ENCODE results near the gene ABCA4.
A peak's percentile ranks its signal among the peaks of the same experiment; 100 is the strongest.

The ABCA4 gene

GRCh38 chr1:94014635-94015488 lies 106.1 kb downstream of the ABCA4 start:
- Histone ChIP-seq H3K9ac (ENCODE audit: low read length) (no peak overlapping the region), H4K91ac (ENCODE audit: low read depth, low read length) (no peak overlapping the region), H3K9me3 (ENCODE audit: insufficient read depth, low read depth, low read length) (peaks cover 5% of the 10 kb centered on the region), H3K4me2 (ENCODE audit: low read length) (no peak overlapping the region), H3K18ac (ENCODE audit: low read length) (no peak overlapping the region), H2AFZ (ENCODE audit: insufficient read depth, low read length, poor library complexity) (no peak overlapping the region), H3K23ac (ENCODE audit: low read length) (no peak overlapping the region), H3K79me1 (ENCODE audit: low read length) (no peaks in the 10 kb centered on the region), H2BK5ac (ENCODE audit: low read depth, low read length, poor library complexity) (no peak overlapping the region), H3K4me1 (ENCODE audit: control insufficient read depth in 1 of 2, insufficient read depth in 2 of 2, low read length in 2 of 2) (peaks cover 11 to 20% of the 10 kb centered on the region in 2 experiments), H3K36me3 (ENCODE audit: control insufficient read depth in 1 of 2, insufficient read depth in 2 of 2, low read length in 2 of 2) (peaks cover 1 to 4% of the 10 kb centered on the region in 2 experiments), H3K79me2 (ENCODE audit: control insufficient read depth, insufficient read depth, low read length, poor library complexity) (no peaks in the 10 kb centered on the region), H3K14ac (ENCODE audit: low read length) (no peak overlapping the region), H2BK12ac (ENCODE audit: low read length) (no peak overlapping the region), H3K4me3 (ENCODE audit: low read depth, low read length) (no peak overlapping the region), H2AK5ac (ENCODE audit: low read length) (no peak overlapping the region), H3K27me3 (ENCODE audit: insufficient read depth, low read length) (no peaks in the 10 kb centered on the region), H2BK120ac (ENCODE audit: insufficient read depth, low read length, poor library complexity) (no peak overlapping the region), H3K4ac (ENCODE audit: low read depth, low read length) (no peak overlapping the region), H4K12ac (ENCODE audit: low read depth, low read length) (no peak overlapping the region), H4K8ac (ENCODE audit: low read depth, low read length) (no peak overlapping the region), H3K27ac (ENCODE audit: low read depth, low read length) (no peak overlapping the region)
- DNase-seq = no peak
- no CpG with 5 or more reads among the region's 6 CpGs for WGBS (ENCODE audit: extremely low coverage, insufficient coverage, insufficient read length)

GRCh38 chr1:94014087-94014486 lies 106.9 kb downstream of the ABCA4 start:
- H3K27me3 ChIP-seq (ENCODE audit: insufficient read depth, low read length) = no peaks in the 10 kb centered on the region
- no peak overlapping the region for H4K8ac ChIP-seq (ENCODE audit: low read depth, low read length)
- no peak overlapping the region for H3K14ac ChIP-seq (ENCODE audit: low read length)
- H3K4me1 ChIP-seq (ENCODE audit: control insufficient read depth in 1 of 2, insufficient read depth in 2 of 2, low read length in 2 of 2) = peaks cover 11 to 20% of the 10 kb centered on the region in 2 experiments
- no peak overlapping the region for H2BK12ac ChIP-seq (ENCODE audit: low read length)
- H4K91ac ChIP-seq (ENCODE audit: low read depth, low read length) = no peak overlapping the region
- H3K9ac ChIP-seq (ENCODE audit: low read length) = no peak overlapping the region
- H3K4me2 ChIP-seq (ENCODE audit: low read length) = no peak overlapping the region
- H3K23ac ChIP-seq (ENCODE audit: low read length) = no peak overlapping the region
- no peak overlapping the region for H2AFZ ChIP-seq (ENCODE audit: insufficient read depth, low read length, poor library complexity)
- no peak overlapping the region for H3K4ac ChIP-seq (ENCODE audit: low read depth, low read length)
- no peak overlapping the region for H3K4me3 ChIP-seq (ENCODE audit: low read depth, low read length)
- H3K18ac ChIP-seq (ENCODE audit: low read length) = no peak overlapping the region
- 67% methylated on average over 2 of the region's 6 CpGs for whole genome bisulfite sequencing (ENCODE audit: extremely low coverage, insufficient coverage, insufficient read length)
- no peak overlapping the region for H2BK120ac ChIP-seq (ENCODE audit: insufficient read depth, low read length, poor library complexity)
- peaks cover 0 to under 1% of the 10 kb centered on the region in 2 experiments for H3K36me3 ChIP-seq (ENCODE audit: control insufficient read depth in 1 of 2, insufficient read depth in 2 of 2, low read length in 2 of 2)
- no peaks in the 10 kb centered on the region for H3K79me1 ChIP-seq (ENCODE audit: low read length)
- no peak overlapping the region for H4K12ac ChIP-seq (ENCODE audit: low read depth, low read length)
- H2BK5ac ChIP-seq (ENCODE audit: low read depth, low read length, poor library complexity) = no peak overlapping the region
- no peaks in the 10 kb centered on the region for H3K79me2 ChIP-seq (ENCODE audit: control insufficient read depth, insufficient read depth, low read length, poor library complexity)
- no peak overlapping the region for H3K27ac ChIP-seq (ENCODE audit: low read depth, low read length)
- no peak for DNase-seq
- no peak overlapping the region for H2AK5ac ChIP-seq (ENCODE audit: low read length)
- H3K9me3 ChIP-seq (ENCODE audit: insufficient read depth, low read depth, low read length) = peaks cover 5% of the 10 kb centered on the region

- Histone ChIP-seq H3K4me1 (ENCODE audit: control insufficient read depth in 1 of 2, insufficient read depth in 2 of 2, low read length in 2 of 2) (peaks cover 11 to 20% of the 10 kb centered on the region in 2 experiments), H3K9me3 (ENCODE audit: insufficient read depth, low read depth, low read length) (peaks cover 5% of the 10 kb centered on the region), H2BK5ac (ENCODE audit: low read depth, low read length, poor library complexity) (no peak overlapping the region)
Observed at GRCh38 chr1:94013367-94013878, 107.5 kb downstream of the ABCA4 start.

GRCh38 chr1:94012708-94013366 lies 108.1 kb downstream of the ABCA4 start:
- Histone ChIP-seq H2BK120ac (ENCODE audit: insufficient read depth, low read length, poor library complexity) (no peak overlapping the region), H2BK12ac (ENCODE audit: low read length) (peak overlapping the region; percentile 33), H3K4me2 (ENCODE audit: low read length) (no peak overlapping the region), H2BK5ac (ENCODE audit: low read depth, low read length, poor library complexity) (no peak overlapping the region), H2AK5ac (ENCODE audit: low read length) (no peak overlapping the region), H3K4ac (ENCODE audit: low read depth, low read length) (no peak overlapping the region), H3K79me2 (ENCODE audit: control insufficient read depth, insufficient read depth, low read length, poor library complexity) (no peaks in the 10 kb centered on the region), H3K18ac (ENCODE audit: low read length) (no peak overlapping the region), H3K14ac (ENCODE audit: low read length) (no peak overlapping the region), H3K27ac (ENCODE audit: low read depth, low read length) (no peak overlapping the region), H4K8ac (ENCODE audit: low read depth, low read length) (no peak overlapping the region), H3K4me3 (ENCODE audit: low read depth, low read length) (no peak overlapping the region), H3K23ac (ENCODE audit: low read length) (no peak overlapping the region), H3K4me1 (ENCODE audit: control insufficient read depth in 1 of 2, insufficient read depth in 2 of 2, low read length in 2 of 2) (peaks cover 11 to 20% of the 10 kb centered on the region in 2 experiments), H2AFZ (ENCODE audit: insufficient read depth, low read length, poor library complexity) (no peak overlapping the region), H3K36me3 (ENCODE audit: control insufficient read depth in 1 of 2, insufficient read depth in 2 of 2, low read length in 2 of 2) (no peaks in the 10 kb centered on the region), H3K9ac (ENCODE audit: low read length) (no peak overlapping the region), H4K12ac (ENCODE audit: low read depth, low read length) (no peak overlapping the region), H3K27me3 (ENCODE audit: insufficient read depth, low read length) (no peaks in the 10 kb centered on the region), H4K91ac (ENCODE audit: low read depth, low read length) (no peak overlapping the region), H3K79me1 (ENCODE audit: low read length) (no peaks in the 10 kb centered on the region), H3K9me3 (ENCODE audit: insufficient read depth, low read depth, low read length) (peaks cover 5% of the 10 kb centered on the region)
- WGBS (ENCODE audit: extremely low coverage, insufficient coverage, insufficient read length) = no CpG with 5 or more reads among the region's 19 CpGs
- DNase-seq = no peak

More at GRCh38 chr1:94013367-94013878, 107.5 kb downstream of the ABCA4 start:
- H2BK120ac ChIP-seq (ENCODE audit: insufficient read depth, low read length, poor library complexity) = no peak overlapping the region
- no CpG with 5 or more reads among the region's 8 CpGs for WGBS (ENCODE audit: extremely low coverage, insufficient coverage, insufficient read length)
- no peak overlapping the region for H3K4me3 ChIP-seq (ENCODE audit: low read depth, low read length)
- H3K4ac ChIP-seq (ENCODE audit: low read depth, low read length) = no peak overlapping the region
- DNase-seq = no peak
- H2AFZ ChIP-seq (ENCODE audit: insufficient read depth, low read length, poor library complexity) = no peak overlapping the region
- H4K8ac ChIP-seq (ENCODE audit: low read depth, low read length) = no peak overlapping the region
- H3K27me3 ChIP-seq (ENCODE audit: insufficient read depth, low read length) = no peaks in the 10 kb centered on the region
- H4K12ac ChIP-seq (ENCODE audit: low read depth, low read length) = no peak overlapping the region
- no peaks in the 10 kb centered on the region for H3K79me2 ChIP-seq (ENCODE audit: control insufficient read depth, insufficient read depth, low read length, poor library complexity)
- H3K36me3 ChIP-seq (ENCODE audit: control insufficient read depth in 1 of 2, insufficient read depth in 2 of 2, low read length in 2 of 2) = no peaks in the 10 kb centered on the region
- H2BK12ac ChIP-seq (ENCODE audit: low read length) = no peak overlapping the region
- no peak overlapping the region for H2AK5ac ChIP-seq (ENCODE audit: low read length)
- no peaks in the 10 kb centered on the region for H3K79me1 ChIP-seq (ENCODE audit: low read length)
- H3K14ac ChIP-seq (ENCODE audit: low read length) = no peak overlapping the region
- H3K27ac ChIP-seq (ENCODE audit: low read depth, low read length) = no peak overlapping the region
- no peak overlapping the region for H3K9ac ChIP-seq (ENCODE audit: low read length)
- H3K23ac ChIP-seq (ENCODE audit: low read length) = no peak overlapping the region
- H4K91ac ChIP-seq (ENCODE audit: low read depth, low read length) = no peak overlapping the region
- H3K18ac ChIP-seq (ENCODE audit: low read length) = no peak overlapping the region
- H3K4me2 ChIP-seq (ENCODE audit: low read length) = no peak overlapping the region
